Measurements from ENCODE around the gene CARM1. TPM values are rescaled to one million over a fixed set of nuclear protein-coding genes. Genes with fewer than 3 reads are reported as not detected.

Gene CARM1
- total and polyA plus RNA-seq, 2 donors (not counting 1 experiment from before 2014, with no cell fraction given) = 33.0 to 34.3 TPM

DNA sequence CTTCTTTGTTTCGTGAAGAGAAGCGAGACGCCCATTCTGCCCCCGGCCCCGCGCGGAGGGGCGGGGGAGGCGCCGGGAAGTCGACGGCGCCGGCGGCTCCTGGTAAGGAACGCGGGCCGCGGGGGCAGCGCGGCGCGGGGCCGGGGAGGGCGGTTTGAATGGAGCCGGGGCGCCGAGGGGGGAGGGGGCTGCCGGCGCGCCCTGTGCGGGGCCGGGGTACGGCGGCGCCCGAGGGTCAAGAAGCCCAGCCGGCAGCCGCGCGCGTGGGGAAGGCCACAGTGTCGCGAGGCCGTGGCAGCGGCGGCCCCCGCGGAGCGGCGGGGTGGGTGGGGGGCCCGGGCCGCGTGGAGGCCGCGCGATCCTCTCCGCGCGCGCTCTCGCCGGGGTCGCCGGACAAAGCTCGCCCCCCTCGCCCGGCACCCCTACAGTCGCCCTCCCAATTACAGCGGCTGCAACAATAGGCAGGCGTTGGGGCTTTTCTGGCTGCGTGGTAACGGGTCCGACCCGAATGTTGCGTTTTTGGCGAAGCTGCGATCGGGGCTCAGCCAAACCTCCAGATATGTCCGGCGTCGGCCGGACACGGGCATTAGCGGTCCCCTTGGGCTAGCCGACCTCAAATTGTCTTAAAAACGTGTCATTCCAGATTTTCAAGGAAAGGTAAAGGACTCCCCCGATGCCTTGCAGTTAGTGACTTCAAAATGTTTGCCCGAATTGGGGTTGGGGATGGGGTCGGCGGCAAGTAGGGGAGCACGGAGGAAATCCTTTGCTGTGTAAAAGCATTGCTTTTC is 89.9 kb downstream of the CARM1 start:
- TF ChIP-seq, protein P1, sequence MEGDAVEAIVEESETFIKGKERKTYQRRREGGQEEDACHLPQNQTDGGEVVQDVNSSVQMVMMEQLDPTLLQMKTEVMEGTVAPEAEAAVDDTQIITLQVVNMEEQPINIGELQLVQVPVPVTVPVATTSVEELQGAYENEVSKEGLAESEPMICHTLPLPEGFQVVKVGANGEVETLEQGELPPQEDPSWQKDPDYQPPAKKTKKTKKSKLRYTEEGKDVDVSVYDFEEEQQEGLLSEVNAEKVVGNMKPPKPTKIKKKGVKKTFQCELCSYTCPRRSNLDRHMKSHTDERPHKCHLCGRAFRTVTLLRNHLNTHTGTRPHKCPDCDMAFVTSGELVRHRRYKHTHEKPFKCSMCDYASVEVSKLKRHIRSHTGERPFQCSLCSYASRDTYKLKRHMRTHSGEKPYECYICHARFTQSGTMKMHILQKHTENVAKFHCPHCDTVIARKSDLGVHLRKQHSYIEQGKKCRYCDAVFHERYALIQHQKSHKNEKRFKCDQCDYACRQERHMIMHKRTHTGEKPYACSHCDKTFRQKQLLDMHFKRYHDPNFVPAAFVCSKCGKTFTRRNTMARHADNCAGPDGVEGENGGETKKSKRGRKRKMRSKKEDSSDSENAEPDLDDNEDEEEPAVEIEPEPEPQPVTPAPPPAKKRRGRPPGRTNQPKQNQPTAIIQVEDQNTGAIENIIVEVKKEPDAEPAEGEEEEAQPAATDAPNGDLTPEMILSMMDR (IDR thresholded peaks at IDR 0.05) = no peak
- no peak for TF ChIP-seq EZH2 (IDR thresholded peaks at IDR 0.05; ENCODE audit: borderline replicate concordance, insufficient read depth, low read depth, low read length, poor library complexity, severe bottlenecking)
- no peaks in the 10 kb centered on the region for H3K9me3 ChIP-seq (ENCODE audit: control extremely low read depth in 1 of 3, control insufficient read depth in 2 of 3, insufficient read depth in 1 of 3, low read length in 2 of 3)
- H3K27me3 ChIP-seq (replicated peaks in 1 of 4; ENCODE audit: control extremely low read depth in 1 of 4, control insufficient read depth in 3 of 4, insufficient read depth in 4 of 4, low read length in 3 of 4) = no peaks in the 10 kb centered on the region
- peaks cover 21% of the 10 kb centered on the region for H4K20me1 ChIP-seq (ENCODE audit: control insufficient read depth, insufficient read depth, low read length, poor library complexity, severe bottlenecking)
- H3K36me3 ChIP-seq (replicated peaks in 1 of 2; ENCODE audit: control extremely low read depth in 1 of 2, control insufficient read depth in 1 of 2, extremely low read depth in 1 of 2, insufficient read depth in 2 of 2, low read length in 1 of 2) = no peaks in the 10 kb centered on the region
- H3K27me3 Mint-ChIP-seq = no peaks in the 10 kb centered on the region
- peak overlapping the region; percentile 50 to 90 (median 80) for H3K4me3 ChIP-seq (ENCODE audit: control extremely low read depth in 1 of 5, extremely low read depth in 1 of 5, insufficient read depth in 1 of 5, low read depth in 2 of 5, low read length in 4 of 5)
- H3K4me2 ChIP-seq (replicated peaks; ENCODE audit: low read depth, low read length, poor library complexity, severe bottlenecking) = peak overlapping the region; percentile 95
- H3K9me3 Mint-ChIP-seq (ENCODE audit: insufficient read depth) = no peaks in the 10 kb centered on the region
- H3K9ac ChIP-seq (ENCODE audit: low read length) = peak overlapping the region; percentile 88
- peak overlapping the region; percentile 93 for H3K4me3 Mint-ChIP-seq
- H2AFZ ChIP-seq (ENCODE audit: insufficient read depth, low read depth, low read length, poor library complexity, severe bottlenecking) = peak overlapping the region; percentile 82
- H3K4me1 ChIP-seq (ENCODE audit: control insufficient read depth in 2 of 2, insufficient read depth in 2 of 2, low read length in 2 of 2) = peaks cover 22 to 39% of the 10 kb centered on the region in 2 donors
- peak overlapping the region; percentile 94 for H3K27ac Mint-ChIP-seq
- POLR2A ChIA-PET = interaction anchor here (0.5 to 0.6 kb wide), 2 partner anchors 19 to 65 kb away, joined by 3 to 4 read pairs; no protein-coding TSS in a partner anchor
- H3K27ac ChIP-seq (ENCODE audit: low read length in 2 of 2) = peak overlapping the region in 1 of 2 donors; percentile 71
- under 1% methylated on average over 90 of the region's 92 CpGs for whole genome bisulfite sequencing (ENCODE audit: insufficient coverage)
- CTCF ChIA-PET = interaction anchor here (0.6 to 1.1 kb wide), 3 partner anchors 24 to 317 kb away, joined by 3 to 5 read pairs (median 5); no protein-coding TSS in a partner anchor
- peak; percentile 42 for ATAC-seq (ENCODE audit: low read depth)
- DNase-seq = no peak
- peaks cover 43% of the 10 kb centered on the region for H3K4me1 Mint-ChIP-seq
- peaks cover 57% of the 10 kb centered on the region for H3K79me2 ChIP-seq (ENCODE audit: control insufficient read depth, insufficient read depth, low read length)
- intact Hi-C loops (cut with micrococcal nuclease) = loop anchor here (2.0 to 5.0 kb wide), 3 partner anchors 18 to 244 kb away; no protein-coding TSS in a partner anchor

DNA sequence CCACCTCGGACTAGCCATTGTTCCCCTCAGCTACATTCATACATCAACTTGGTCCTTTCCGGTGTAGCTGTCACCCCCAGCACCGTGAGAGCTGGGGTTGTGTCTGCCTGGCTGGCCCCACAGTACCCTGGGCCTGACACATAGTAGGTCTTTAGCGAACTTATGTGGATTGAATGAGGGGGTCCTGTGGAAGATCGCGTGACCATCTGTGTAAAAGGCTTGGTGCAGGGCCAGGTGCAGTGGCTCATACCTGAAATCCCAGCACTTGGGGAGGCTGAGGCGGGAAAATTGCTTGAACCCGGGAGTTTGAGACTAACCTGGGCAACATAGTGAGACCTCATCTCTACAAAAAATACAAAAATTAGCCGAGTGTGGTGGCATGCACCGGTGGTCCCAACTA is 91.5 kb downstream of the CARM1 start:
- CTCF ChIA-PET = interaction anchor here (1.2 kb wide), 1 partner anchor 163 kb away, joined by 3 read pairs; no protein-coding TSS in a partner anchor
- ATAC-seq (ENCODE audit: low read depth) (no peak), DNase-seq (no peak)
- H3K4me3 Mint-ChIP-seq = peak overlapping the region; percentile 64
- H3K9ac ChIP-seq (ENCODE audit: low read length) = no peak overlapping the region
- H3K4me1 ChIP-seq (ENCODE audit: control insufficient read depth in 2 of 2, insufficient read depth in 2 of 2, low read length in 2 of 2) = peaks cover 22 to 54% of the 10 kb centered on the region in 2 donors
- H3K27ac ChIP-seq (ENCODE audit: low read length in 2 of 2) = no peak overlapping the region
- WGBS (ENCODE audit: insufficient coverage) = 91% methylated on average over 8 of the region's 10 CpGs
- peaks cover 48% of the 10 kb centered on the region for H3K4me1 Mint-ChIP-seq
- no peak overlapping the region for H2AFZ ChIP-seq (ENCODE audit: insufficient read depth, low read depth, low read length, poor library complexity, severe bottlenecking)
- H4K20me1 ChIP-seq (ENCODE audit: control insufficient read depth, insufficient read depth, low read length, poor library complexity, severe bottlenecking) = peaks cover 21% of the 10 kb centered on the region
- H3K4me3 ChIP-seq (ENCODE audit: control extremely low read depth in 1 of 5, extremely low read depth in 1 of 5, insufficient read depth in 1 of 5, low read depth in 2 of 5, low read length in 4 of 5) = no peak overlapping the region
- TF ChIP-seq, protein P1 (IDR thresholded peaks at IDR 0.05) = no peak
- no peak for TF ChIP-seq EZH2 (IDR thresholded peaks at IDR 0.05; ENCODE audit: borderline replicate concordance, insufficient read depth, low read depth, low read length, poor library complexity, severe bottlenecking)
- POLR2A ChIA-PET = no interaction called here
- H3K9me3 ChIP-seq (ENCODE audit: control extremely low read depth in 1 of 3, control insufficient read depth in 2 of 3, insufficient read depth in 1 of 3, low read length in 2 of 3) = no peaks in the 10 kb centered on the region
- H3K27ac Mint-ChIP-seq = peak overlapping the region; percentile 41
- H3K36me3 ChIP-seq (replicated peaks in 1 of 2; ENCODE audit: control extremely low read depth in 1 of 2, control insufficient read depth in 1 of 2, extremely low read depth in 1 of 2, insufficient read depth in 2 of 2, low read length in 1 of 2) = no peaks in the 10 kb centered on the region
- no peaks in the 10 kb centered on the region for H3K27me3 ChIP-seq (replicated peaks in 1 of 4; ENCODE audit: control extremely low read depth in 1 of 4, control insufficient read depth in 3 of 4, insufficient read depth in 4 of 4, low read length in 3 of 4)
- H3K79me2 ChIP-seq (ENCODE audit: control insufficient read depth, insufficient read depth, low read length) = peaks cover 70% of the 10 kb centered on the region
- no peaks in the 10 kb centered on the region for H3K9me3 Mint-ChIP-seq (ENCODE audit: insufficient read depth)
- intact Hi-C loops (cut with micrococcal nuclease) = loop anchor here (5.0 kb wide), 1 partner anchor 84 kb away; no protein-coding TSS in a partner anchor
- H3K27me3 Mint-ChIP-seq = no peaks in the 10 kb centered on the region
- H3K4me2 ChIP-seq (replicated peaks; ENCODE audit: low read depth, low read length, poor library complexity, severe bottlenecking) = no peak overlapping the region
